HG03571 (cell line): Measurements from ENCODE around the gene SLC22A23.

ENCODE experiments used
- ATAC-seq: cut with Tn5 transposase; IDR thresholded peaks from one replicate; pipeline ENCODE4 v1.9.1; 2021; ENCODE audit not compliant: unreplicated experiment

Gene SLC22A23

GRCh38 chr6:3446184-3446583 is 10.7 kb downstream of the SLC22A23 start:
- ATAC-seq = no peak

- no peak for ATAC-seq
Observed at GRCh38 chr6:3444276-3445088, 12.4 kb downstream of the SLC22A23 start.

- no peak for ATAC-seq
Observed at GRCh38 chr6:3443221-3443515, 13.7 kb downstream of the SLC22A23 start.

- no peak for ATAC-seq
Observed at GRCh38 chr6:3442431-3443220, 14.2 kb downstream of the SLC22A23 start.

GRCh38 chr6:3440911-3441310 is 15.9 kb downstream of the SLC22A23 start:
- ATAC-seq = no peak

- ATAC-seq = no peak
Observed at GRCh38 chr6:3439961-3440360, 16.9 kb downstream of the SLC22A23 start.

GRCh38 chr6:3438190-3439167 is 18.4 kb downstream of the SLC22A23 start:
- no peak for ATAC-seq

- ATAC-seq = no peak
Observed at GRCh38 chr6:3433005-3433404, 23.8 kb downstream of the SLC22A23 start.

GRCh38 chr6:3432416-3432815 is 24.4 kb downstream of the SLC22A23 start:
- ATAC-seq = no peak

- no peak for ATAC-seq
Observed at GRCh38 chr6:3431994-3432393, 24.9 kb downstream of the SLC22A23 start.

- ATAC-seq = no peak
Observed at GRCh38 chr6:3429211-3429610, 27.6 kb downstream of the SLC22A23 start.

- ATAC-seq = no peak
Observed at GRCh38 chr6:3428700-3429099, 28.1 kb downstream of the SLC22A23 start.

GRCh38 chr6:3428247-3428646 is 28.6 kb downstream of the SLC22A23 start:
- ATAC-seq = no peak

GRCh38 chr6:3427687-3428085 is 29.2 kb downstream of the SLC22A23 start:
- ATAC-seq = no peak

- ATAC-seq = no peak
Observed at GRCh38 chr6:3426927-3427686, 29.7 kb downstream of the SLC22A23 start.

GRCh38 chr6:3426091-3426926 is 30.5 kb downstream of the SLC22A23 start:
- no peak for ATAC-seq

GRCh38 chr6:3425574-3425973 is 31.3 kb downstream of the SLC22A23 start:
- ATAC-seq = no peak

GRCh38 chr6:3424185-3424927 is 32.5 kb downstream of the SLC22A23 start:
- ATAC-seq = no peak
